PC-3 (cell line): ENCODE results near the gene USP28. TPM values are rescaled to one million over a fixed set of nuclear protein-coding genes. Genes with fewer than 3 reads are reported as not detected.
A peak's percentile ranks its signal among the peaks of the same experiment; 100 is the strongest.

Experiments
- ATAC-seq: fragments of 200-7000 bp; cut with Tn5 transposase; 2 replicates; pipeline ENCODE4 v1.9.1; 2020; ENCODE audit warnings: mild to moderate bottlenecking, moderate library complexity
- BruUV-seq: library from RNA; stranded (reverse); fragments of 400-500 nt; replicated peaks from 2 replicates; lab custom pipeline; 2021; lab: Mats Ljungman, UMichigan
- CTCF ChIA-PET: fragments of 300-600 bp; sonication (Branson Sonifier 250); formaldehyde crosslinking; loops from one replicate; lab custom pipeline; 2022; ENCODE audit warnings: antibody characterized with exemption; lab: Charles Lee
- POLR2A ChIA-PET: fragments of 300-600 bp; sonication (Branson Sonifier 250); formaldehyde crosslinking; loops from one replicate; lab custom pipeline; 2022; ENCODE audit warnings: antibody characterized with exemption; ENCODE audit not compliant: unreplicated experiment; lab: Charles Lee
- DNase-seq: peaks from one replicate; pipeline ENCODE4 v3.0.0-alpha.2; 2015
- H2AFZ ChIP-seq: fragments of 300-600 bp; sonication (generic); 2 replicates; pipeline ENCODE4 v1.6.0; 2016; ENCODE audit warnings: antibody characterized with exemption, low read length
- H3F3A ChIP-seq: fragments of 300-600 bp; sonication (generic); one replicate; pipeline ENCODE4 v1.6.0; 2017; ENCODE audit warnings: antibody characterized with exemption, low read length, control low read depth, mild to moderate bottlenecking; ENCODE audit not compliant: unreplicated experiment
- H3K27ac ChIP-seq: fragments of 300-600 bp; sonication (generic); 2 replicates; pipeline ENCODE4 v1.5.1; 2016; ENCODE audit warnings: mild to moderate bottlenecking, low read length
- H3K27me3 ChIP-seq: fragments of 300-600 bp; sonication (generic); 2 replicates; pipeline ENCODE4 v1.6.1; 2016; ENCODE audit warnings: low read length, mixed read lengths
- H3K36me3 ChIP-seq: fragments of 300-600 bp; sonication (generic); 2 replicates; pipeline ENCODE4 v1.6.1; 2016; ENCODE audit warnings: low read depth, mixed run types, low read length, mixed read lengths
- H3K4me1 ChIP-seq: fragments of 300-600 bp; sonication (generic); 2 replicates; pipeline ENCODE4 v1.5.1; 2016; ENCODE audit warnings: low read length; ENCODE audit not compliant: insufficient read depth
- H3K4me2 ChIP-seq: fragments of 300-600 bp; sonication (generic); 2 replicates; pipeline ENCODE4 v1.6.0; 2016; ENCODE audit warnings: low read length
- H3K4me3 ChIP-seq: fragments of 300-600 bp; sonication (generic); 2 replicates; pipeline ENCODE4 v1.5.1; 2016; ENCODE audit warnings: mild to moderate bottlenecking, low read length, mixed read lengths
- H3K79me2 ChIP-seq: fragments of 300-600 bp; sonication (generic); 2 replicates; pipeline ENCODE4 v1.6.1; 2017; ENCODE audit warnings: low read length, mixed read lengths
- H3K9ac ChIP-seq: fragments of 300-600 bp; sonication (generic); 2 replicates; pipeline ENCODE4 v1.6.0; 2016; ENCODE audit warnings: mild to moderate bottlenecking, low read length
- H3K9me2 ChIP-seq: fragments of 300-600 bp; sonication (generic); replicated peaks from 2 replicates; pipeline ENCODE4 v1.6.1; 2016; ENCODE audit warnings: mixed run types, low read length, mixed read lengths
- H3K9me3 ChIP-seq: fragments of 300-600 bp; sonication (generic); 2 replicates; pipeline ENCODE4 v1.6.1; 2016; ENCODE audit warnings: low read length, mixed read lengths
- H4K20me1 ChIP-seq: fragments of 300-600 bp; sonication (generic); 2 replicates; pipeline ENCODE4 v1.6.1; 2016; ENCODE audit warnings: low read length, mixed read lengths
- CTCF ChIP-seq: fragments of 300-600 bp; sonication (generic); conservative IDR thresholded peaks from 2 replicates; pipeline ENCODE4 v1.5.1; 2017; ENCODE audit warnings: antibody characterized with exemption, low read depth, mild to moderate bottlenecking, low read length
- EZH2 ChIP-seq: fragments of 300-600 bp; sonication (generic); IDR thresholded peaks from one replicate; pipeline ENCODE4 v1.6.1; 2017; ENCODE audit warnings: antibody characterized with exemption, mild to moderate bottlenecking, low read length; ENCODE audit not compliant: unreplicated experiment
- EZH2phosphoT487 ChIP-seq: fragments of 300-600 bp; sonication (generic); IDR thresholded peaks from 2 replicates; pipeline ENCODE4 v1.6.1; 2018; ENCODE audit warnings: mild to moderate bottlenecking, antibody characterized with exemption, low read length, borderline replicate concordance
- intact Hi-C: fragments of 100-400 bp; cut with micrococcal nuclease; formaldehyde crosslinking; loops from 2 replicates; pipeline ENCODE4 v1.9.0; 2023
- total RNA-seq: library from RNA; depleted of rRNA; stranded (reverse); fragments of >200 nt; gene quantifications from 2 replicates; pipeline ENCODE4 v1.2.3, GENCODE V29; 2014

USP28 gene
- total RNA-seq, 1 experiment from 2014 or later = 27.7 TPM

GRCh38 chr11:113874581-113875233 lies 665 bp downstream of the USP28 start:
- TF ChIP-seq EZH2phosphoT487 (no peak), EZH2 (no peak), CTCF (no peak)
- DNase-seq = peak; percentile 34
- H3K27me3 ChIP-seq = no peaks in the 10 kb centered on the region
- H3K9ac ChIP-seq = peak overlapping the region; percentile 86
- peak overlapping the region; percentile 98 for H2AFZ ChIP-seq
- ChIA-PET CTCF (interaction anchor here (0.6 kb wide), 1 partner anchor 258 kb away, joined by 3 read pairs; no protein-coding TSS in a partner anchor), POLR2A (no interaction called here)
- no peaks in the 10 kb centered on the region for H3K9me3 ChIP-seq
- intact Hi-C loops = loop anchor here (2.0 kb wide), 2 partner anchors 14 to 102 kb away; partner anchors contain the start of gene ZW10
- peak; percentile 31 for ATAC-seq
- peak overlapping the region; percentile 98 for H3K4me3 ChIP-seq
- peaks cover 41% of the 10 kb centered on the region for H3K79me2 ChIP-seq
- peak overlapping the region; percentile 87 for H3K4me2 ChIP-seq
- H3K36me3 ChIP-seq = no peaks in the 10 kb centered on the region
- H3F3A ChIP-seq = no peaks in the 10 kb centered on the region
- H4K20me1 ChIP-seq = no peaks in the 10 kb centered on the region
- H3K27ac ChIP-seq = no peak overlapping the region
- no peaks in the 10 kb centered on the region for H3K9me2 ChIP-seq
- H3K4me1 ChIP-seq = peaks cover 23% of the 10 kb centered on the region
- TSS peak; percentile 51 for BruUV-seq

GRCh38 chr11:113874096-113874495 lies 1.3 kb downstream of the USP28 start:
- Histone ChIP-seq H3K4me3 (peak overlapping the region; percentile 98), H3K9me2 (no peaks in the 10 kb centered on the region), H3K36me3 (no peaks in the 10 kb centered on the region), H3K27me3 (no peaks in the 10 kb centered on the region), H2AFZ (0 out of 2 replicates have a peak overlapping the region, but pooled peaks have one; percentile 98), H3K9ac (peak overlapping the region; percentile 86; the same call in 1 of the 2 replicates), H3K4me2 (peak overlapping the region; percentile 87), H4K20me1 (no peaks in the 10 kb centered on the region), H3F3A (no peaks in the 10 kb centered on the region), H3K4me1 (peaks cover 23% of the 10 kb centered on the region), H3K79me2 (peaks cover 41% of the 10 kb centered on the region), H3K9me3 (no peaks in the 10 kb centered on the region), H3K27ac (no peak overlapping the region)
- no peak for ATAC-seq
- intact Hi-C loops = loop anchor here (2.0 kb wide), 2 partner anchors 13 to 101 kb away; partner anchors contain the start of gene ZW10
- DNase-seq = no peak
- no peak for TF ChIP-seq CTCF
- no peak for TF ChIP-seq EZH2phosphoT487
- TF ChIP-seq EZH2 = no peak
- ChIA-PET CTCF (interaction anchor here (0.6 kb wide), 1 partner anchor 259 kb away, joined by 3 read pairs; no protein-coding TSS in a partner anchor), POLR2A (no interaction called here)
- no TSS peak for BruUV-seq

- BruUV-seq = no TSS peak
- no peak for DNase-seq
- Histone ChIP-seq H3K27ac (no peak overlapping the region), H3K4me1 (peaks cover 23% of the 10 kb centered on the region), H3K27me3 (no peaks in the 10 kb centered on the region), H3K9me3 (no peaks in the 10 kb centered on the region), H2AFZ (no peak overlapping the region), H4K20me1 (no peaks in the 10 kb centered on the region), H3K36me3 (no peaks in the 10 kb centered on the region), H3F3A (no peaks in the 10 kb centered on the region), H3K9ac (no peak overlapping the region), H3K4me2 (peak overlapping the region; percentile 87), H3K79me2 (peaks cover 41% of the 10 kb centered on the region), H3K4me3 (peak overlapping the region; percentile 6; the same call in 1 of the 2 replicates), H3K9me2 (no peaks in the 10 kb centered on the region)
- CTCF ChIA-PET = no interaction called here
- no peak for ATAC-seq
- POLR2A ChIA-PET = interaction anchor here (0.8 kb wide), 1 partner anchor 325 kb away, joined by 4 read pairs; no protein-coding TSS in a partner anchor
- TF ChIP-seq EZH2 (no peak), EZH2phosphoT487 (no peak), CTCF (no peak)
- intact Hi-C loops = no loop called here
These were observed 2.1 kb downstream of the USP28 start for GRCh38 chr11:113873236-113873626.
